DOHH2 (cell line): ENCODE results near the gene C4A.
"Not testable (repeated sequence)": the region's sequence is repeated elsewhere in the genome, so short reads cannot be mapped to it uniquely, and the experiment has no call there.

ENCODE experiments used
- H3F3A ChIP-seq: fragments of 200-600 bp; sonication (generic), shearing (Covaris generic); 2 replicates; pipeline ENCODE4 v1.6.0; 2016; ENCODE audit warnings: antibody characterized with exemption, mild to moderate bottlenecking; ENCODE audit not compliant: control insufficient read depth, insufficient read depth
- H3K27ac ChIP-seq: fragments of 200-600 bp; sonication (generic); 2 replicates; pipeline ENCODE4 v1.5.1; 2014; ENCODE audit warnings: low read depth, mild to moderate bottlenecking, low read length, moderate library complexity
- H3K27me3 ChIP-seq: fragments of 200-600 bp; sonication (generic); 2 replicates; pipeline ENCODE4 v1.6.1; 2014; ENCODE audit warnings: mild to moderate bottlenecking, low read length, mixed read lengths; ENCODE audit not compliant: control insufficient read depth
- H3K36me3 ChIP-seq: fragments of 200-600 bp; sonication (generic); 2 replicates; pipeline ENCODE4 v1.6.1; 2014; ENCODE audit warnings: mild to moderate bottlenecking, low read length, moderate library complexity, mixed read lengths; ENCODE audit not compliant: control insufficient read depth
- H3K4me1 ChIP-seq: fragments of 200-600 bp; sonication (generic); 2 replicates; pipeline ENCODE4 v1.6.1; 2014; ENCODE audit warnings: mild to moderate bottlenecking, low read length, mixed read lengths; ENCODE audit not compliant: control insufficient read depth
- H3K4me2 ChIP-seq: fragments of 200-600 bp; sonication (generic); 2 replicates; pipeline ENCODE4 v1.6.0; 2014; ENCODE audit warnings: mild to moderate bottlenecking, low read length, moderate library complexity
- H3K4me3 ChIP-seq: fragments of 200-600 bp; sonication (generic); 2 replicates; pipeline ENCODE4 v1.5.1; 2014; ENCODE audit warnings: mild to moderate bottlenecking, low read length, mixed read lengths
- H3K79me2 ChIP-seq: fragments of 200-600 bp; sonication (generic); 2 replicates; pipeline ENCODE4 v1.6.1; 2014; ENCODE audit warnings: mild to moderate bottlenecking, low read length, mixed read lengths; ENCODE audit not compliant: control insufficient read depth
- H3K9me2 ChIP-seq: fragments of 200-600 bp; sonication (generic); replicated peaks from 2 replicates; pipeline ENCODE4 v1.6.1; 2014; ENCODE audit warnings: mild to moderate bottlenecking, low read length, mixed read lengths; ENCODE audit not compliant: control insufficient read depth
- H3K9me3 ChIP-seq: fragments of 200-600 bp; sonication (generic); 2 replicates; pipeline ENCODE4 v1.6.1; 2014; ENCODE audit warnings: antibody characterized with exemption, low read length, mixed read lengths; ENCODE audit not compliant: control insufficient read depth, insufficient read depth
- H4K20me1 ChIP-seq: fragments of 200-600 bp; sonication (generic); 2 replicates; pipeline ENCODE4 v1.6.0; 2014; ENCODE audit warnings: low read depth, mild to moderate bottlenecking, antibody characterized with exemption, low read length, moderate library complexity; ENCODE audit not compliant: control insufficient read depth, insufficient read depth
- CTCF ChIP-seq: fragments of 200-600 bp; sonication (generic); IDR thresholded peaks from one replicate; pipeline ENCODE4 v1.5.1; 2014; ENCODE audit warnings: antibody characterized with exemption, mild to moderate bottlenecking, low read depth, low read length; ENCODE audit not compliant: poor library complexity, severe bottlenecking
- EZH2phosphoT487 ChIP-seq: fragments of 200-600 bp; sonication (generic); IDR thresholded peaks from 2 replicates; pipeline ENCODE4 v1.6.1; 2017; ENCODE audit warnings: borderline replicate concordance, mild to moderate bottlenecking, antibody characterized with exemption, low read length, moderate library complexity, mixed read lengths

Gene C4A

DNA sequence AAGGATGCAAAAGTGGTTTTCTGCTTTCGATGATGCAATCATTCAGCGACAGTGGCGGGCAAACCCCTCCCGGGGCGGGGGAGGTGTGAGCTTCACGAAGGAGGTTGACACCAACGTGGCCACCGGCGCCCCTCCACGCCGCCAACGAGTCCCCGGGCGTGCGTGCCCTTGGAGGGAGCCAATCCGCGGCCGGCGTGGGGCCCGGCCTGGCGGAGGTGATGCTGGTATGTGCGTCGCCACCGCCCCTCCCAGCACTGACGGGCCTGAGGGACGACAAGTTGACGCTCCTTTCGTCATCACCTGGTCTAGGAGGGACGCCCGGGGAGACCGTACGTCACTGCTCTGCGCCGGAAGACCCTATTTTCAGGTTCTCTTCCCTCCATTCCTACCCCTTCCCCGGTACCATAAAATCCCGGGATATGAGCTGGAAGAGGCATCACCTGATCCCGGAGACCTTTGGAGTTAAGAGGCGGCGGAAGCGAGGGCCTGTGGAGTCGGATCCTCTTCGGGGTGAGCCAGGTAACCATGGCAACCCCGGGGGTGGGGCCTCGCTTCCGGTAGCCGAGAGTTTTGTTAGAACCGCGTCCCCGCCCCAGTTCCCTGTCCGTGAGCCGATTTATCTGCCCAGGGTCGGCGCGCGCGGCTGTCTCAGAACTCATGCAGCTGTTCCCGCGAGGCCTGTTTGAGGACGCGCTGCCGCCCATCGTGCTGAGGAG, 9.7 kb upstream of the C4A start, which contains the start of gene DXO:
TSS of gene DXO (minus strand) at position 146 of the 716 bp plus-strand sequence. CDS start 463 bp downstream, outside the sequence.
- peaks cover 45% of the 10 kb centered on the region for H3K36me3 ChIP-seq

GRCh38 chr6:31972709-31973350, 9.0 kb upstream of the C4A start:
- H3F3A ChIP-seq, result peaks cover 3% of the 10 kb centered on the region; the same call in 1 of the 2 replicates
- peak overlapping the region; percentile 93 for H3K4me3 ChIP-seq
- H3K4me1 ChIP-seq, result peaks cover 30% of the 10 kb centered on the region
- H4K20me1 ChIP-seq, result no peaks in the 10 kb centered on the region
- H3K36me3 ChIP-seq, result peaks cover 38% of the 10 kb centered on the region
- H3K27me3 ChIP-seq, result no peaks in the 10 kb centered on the region
- H3K4me2 ChIP-seq, result peak overlapping the region; percentile 99
- H3K79me2 ChIP-seq, result peaks cover 39% of the 10 kb centered on the region
- no peaks in the 10 kb centered on the region for H3K9me3 ChIP-seq
- peak overlapping the region; percentile 73 for H3K27ac ChIP-seq
- H3K9me2 ChIP-seq, result no peaks in the 10 kb centered on the region
- TF ChIP-seq EZH2phosphoT487 (no peak), CTCF (no peak)

More for the DNA sequence above, 9.7 kb upstream of the C4A start, which contains the start of gene DXO:
- Histone ChIP-seq H3K27me3 (no peaks in the 10 kb centered on the region), H3K4me1 (peaks cover 30% of the 10 kb centered on the region), H3K9me3 (no peaks in the 10 kb centered on the region), H3F3A (peaks cover 3% of the 10 kb centered on the region; the same call in 1 of the 2 replicates), H3K79me2 (peaks cover 39% of the 10 kb centered on the region), H3K4me3 (peak within 1 kb of the TSS; percentile 93), H3K4me2 (peak within 1 kb of the TSS; percentile 99), H3K9me2 (no peaks in the 10 kb centered on the region), H4K20me1 (no peaks in the 10 kb centered on the region), H3K27ac (peak within 1 kb of the TSS; percentile 73)
- TF ChIP-seq EZH2phosphoT487 (no peak), CTCF (no peak)

GRCh38 chr6:31976065-31976464, 5.8 kb upstream of the C4A start:
- Histone ChIP-seq H3K79me2 (peaks cover 25% of the 10 kb centered on the region), H3K4me1 (peaks cover 24% of the 10 kb centered on the region)
- not testable (repeated sequence) for H3F3A ChIP-seq, H4K20me1 ChIP-seq, H3K9me3 ChIP-seq, H3K27me3 ChIP-seq, H3K4me2 ChIP-seq, H3K36me3 ChIP-seq, H3K9me2 ChIP-seq, H3K4me3 ChIP-seq, H3K27ac ChIP-seq

DNA sequence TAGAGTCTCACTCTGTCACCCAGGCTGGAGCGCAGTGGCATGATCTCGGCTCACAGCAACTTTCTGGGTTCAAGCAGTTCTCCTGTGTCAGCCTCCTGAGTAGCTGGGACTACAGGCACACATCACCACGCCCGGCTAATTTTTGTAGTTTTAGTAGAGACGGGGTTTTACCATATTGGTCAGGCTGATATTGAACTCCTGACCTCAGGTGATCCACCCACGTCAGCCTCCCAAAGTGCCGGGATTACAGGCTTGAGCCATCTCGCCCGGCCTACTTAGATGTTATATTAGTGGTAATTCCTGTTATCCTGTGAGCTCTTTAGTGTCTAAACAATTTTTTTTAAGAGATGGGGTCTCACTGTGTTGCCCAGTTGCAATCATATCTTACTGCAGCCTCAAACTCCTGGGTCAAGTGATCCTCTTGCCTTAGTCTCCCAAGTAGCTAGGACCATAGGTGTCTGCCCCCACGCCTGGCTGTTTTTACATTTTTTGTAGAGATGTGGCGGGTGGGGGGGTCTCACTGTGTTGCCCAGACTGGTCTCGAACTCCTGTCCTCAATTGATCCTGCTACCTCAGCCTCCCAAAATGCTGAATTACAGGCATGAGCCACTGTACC, 3.9 kb upstream of the C4A start:
- peaks cover 13% of the 10 kb centered on the region for H3K79me2 ChIP-seq
- no peak overlapping the region for H3K4me3 ChIP-seq
- H3K9me3 ChIP-seq, result no peaks in the 10 kb centered on the region
- no peaks in the 10 kb centered on the region for H3K27me3 ChIP-seq
- peaks cover 16% of the 10 kb centered on the region for H3K4me1 ChIP-seq
- H3F3A ChIP-seq, result peaks cover 3% of the 10 kb centered on the region; the same call in 1 of the 2 replicates
- no peaks in the 10 kb centered on the region for H3K9me2 ChIP-seq
- no peaks in the 10 kb centered on the region for H4K20me1 ChIP-seq
- H3K36me3 ChIP-seq, result no peaks in the 10 kb centered on the region
- no peak overlapping the region for H3K4me2 ChIP-seq
- no peak for TF ChIP-seq EZH2phosphoT487
- TF ChIP-seq CTCF, result no peak
- no peak overlapping the region for H3K27ac ChIP-seq
